T-cell (primary cell): Measurements from ENCODE around the gene IQGAP2. TPM values are rescaled to one million over a fixed set of nuclear protein-coding genes. Genes with fewer than 3 reads are reported as not detected.
"Not testable (repeated sequence)": the region's sequence is repeated elsewhere in the genome, so short reads cannot be mapped to it uniquely, and the experiment has no call there.

Source experiments
- ATAC-seq, 4 experiments: fragments of 200-7000 bp in 3 of 4; fragments of 150-1000 bp in 1 of 4; cut with Tn5 transposase; replicated peaks in 1 of 4; 1 replicate in 3 of 4; 2 replicates in 1 of 4; pipeline ENCODE4 v1.10.0; 2021; ENCODE audit warnings: moderate library complexity in 3 of 4, mild to moderate bottlenecking in 2 of 4, moderate number of reproducible peaks in 1 of 4
- CTCF ChIA-PET, 2 donors: fragments of 300-600 bp; sonication (Branson Sonifier 250); formaldehyde crosslinking; loops; one replicate each; lab custom pipeline; 2022; ENCODE audit warnings: antibody characterized with exemption in 2 of 2; lab: Charles Lee
- POLR2A ChIA-PET, 2 donors: fragments of 300-600 bp; sonication (Branson Sonifier 250); formaldehyde crosslinking; loops; one replicate each; lab custom pipeline; 2022; ENCODE audit warnings: antibody characterized with exemption in 2 of 2; lab: Charles Lee
- DNase-seq, 35 experiments: peaks; one replicate each; pipeline versions ENCODE4 v3.0.0 to v3.0.0-alpha.2; 2013 to 2023
- H3K27ac ChIP-seq: one replicate; pipeline ENCODE4 v1.5.1; 2013; ENCODE audit warnings: low read length
- H3K27me3 ChIP-seq, 2 experiments: replicated peaks in 1 of 2; 1 replicate in 1 of 2; 2 replicates in 1 of 2; pipeline versions ENCODE4 v1.6.1 to v1.7.0; 2013; ENCODE audit warnings: low read length in 1 of 2, mixed read lengths in 1 of 2; ENCODE audit not compliant: control insufficient read depth in 2 of 2, insufficient read depth in 2 of 2; ENCODE audit errors: extremely low read depth in 1 of 2
- H3K36me3 ChIP-seq, 2 donors: 1 replicate in 1 of 2; 2 replicates in 1 of 2; pipeline versions ENCODE4 v1.6.1 to v1.7.0; 2013; ENCODE audit warnings: low read length in 1 of 2; ENCODE audit not compliant: control insufficient read depth in 2 of 2, insufficient read depth in 1 of 2; ENCODE audit errors: extremely low read depth in 1 of 2
- H3K4me1 ChIP-seq, 2 experiments: 1 replicate in 1 of 2; 2 replicates in 1 of 2; pipeline versions ENCODE4 v1.6.1 to v1.7.0; 2013; ENCODE audit warnings: low read length in 2 of 2, mixed read lengths in 1 of 2; ENCODE audit not compliant: insufficient read depth in 2 of 2, control insufficient read depth in 1 of 2; ENCODE audit errors: extremely low read depth in 1 of 2
- H3K4me3 ChIP-seq, 2 donors: 1 replicate in 1 of 2; 2 replicates in 1 of 2; pipeline versions ENCODE4 v1.5.1 to v1.7.0; 2013; ENCODE audit warnings: mild to moderate bottlenecking in 2 of 2, low read length in 1 of 2, moderate library complexity in 1 of 2; ENCODE audit not compliant: control insufficient read depth in 1 of 2; ENCODE audit errors: extremely low read depth in 1 of 2
- H3K9me3 ChIP-seq: 2 replicates; pipeline ENCODE4 v1.7.0; 2013
- H3K27ac Mint-ChIP-seq, 2 donors: one replicate each; pipeline ENCODE4 v1.8.0; 2020 to 2021; ENCODE audit warnings: mild to moderate bottlenecking in 2 of 2, mixed read lengths in 2 of 2
- H3K27me3 Mint-ChIP-seq, 2 donors: one replicate each; pipeline ENCODE4 v1.8.0; 2021 to 2022; ENCODE audit warnings: mixed read lengths in 2 of 2
- H3K36me3 Mint-ChIP-seq: one replicate; pipeline ENCODE4 v1.8.0; 2021; ENCODE audit warnings: mixed read lengths
- H3K4me1 Mint-ChIP-seq, 3 donors: one replicate each; pipeline ENCODE4 v1.8.0; 2020 to 2022; ENCODE audit warnings: mixed read lengths in 3 of 3, mild to moderate bottlenecking in 1 of 3
- H3K4me3 Mint-ChIP-seq, 3 donors: one replicate each; pipeline ENCODE4 v1.8.0; 2020 to 2022; ENCODE audit warnings: mild to moderate bottlenecking in 3 of 3, mixed read lengths in 3 of 3, moderate library complexity in 3 of 3
- H3K9me3 Mint-ChIP-seq, 3 donors: one replicate each; pipeline ENCODE4 v1.8.0; 2020 to 2022; ENCODE audit warnings: mixed read lengths in 3 of 3
- WGBS: methylation state at CpG from one replicate; pipeline ENCODE4 v1.1.5; 2013; ENCODE audit warnings: missing lambda C conversion rate; ENCODE audit not compliant: insufficient coverage; 5-methylcytosine and 5-hydroxymethylcytosine counted together
- total RNA-seq, 35 experiments: library from RNA in 6 of 35; stranded (reverse) in 6 of 35; fragments of 120-200 nt in 1 of 35; gene quantifications; one replicate each; pipeline versions ENCODE4 v1.2.1 to v1.2.4 and lab custom pipeline; 2013 to 2026

Gene IQGAP2
- total RNA-seq, 5 donors from 2014 or later (not counting 1 experiment from before 2014, with no cell fraction given): 66.5 to 121 (median 72.5) TPM

DNA sequence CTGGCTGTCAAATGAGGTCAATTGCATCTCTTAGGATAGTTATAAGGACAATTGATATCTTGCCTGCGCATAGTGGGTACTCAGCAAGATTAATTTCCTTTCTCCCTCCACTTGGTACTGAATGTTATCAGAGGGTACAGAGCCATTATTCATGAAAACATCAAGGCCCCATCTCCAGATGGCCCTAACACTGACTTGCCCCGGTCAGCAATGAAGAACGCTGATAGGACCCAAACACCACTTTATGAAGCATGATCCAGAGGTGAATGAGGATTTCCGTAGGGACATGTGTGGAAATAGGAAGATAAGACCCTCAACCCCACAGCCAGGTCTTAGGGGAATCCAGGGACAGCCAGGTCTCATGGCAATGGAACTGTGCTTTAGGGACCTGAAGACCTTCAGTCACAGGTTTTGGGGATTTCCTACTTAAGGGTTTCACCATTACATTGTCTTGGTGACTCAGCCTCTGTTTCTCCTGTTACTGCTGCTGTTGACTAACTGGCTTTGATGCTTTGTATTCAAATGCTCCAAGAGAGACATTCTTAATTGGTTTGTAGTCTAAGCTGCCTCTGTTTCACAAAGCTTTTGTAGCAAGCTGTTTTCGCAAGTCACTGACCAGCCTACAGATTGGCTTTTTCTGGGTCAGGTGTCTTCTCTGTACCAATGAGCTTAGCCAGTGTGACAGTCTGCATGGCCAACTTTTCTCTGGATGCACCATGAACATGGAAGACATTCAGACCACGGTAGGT is 35.3 kb upstream of the IQGAP2 start:
- Mint-ChIP-seq H3K36me3 (no peaks in the 10 kb centered on the region), H3K4me1 (peaks cover 0 to 12% (median 10%) of the 10 kb centered on the region in 3 donors), H3K27me3 (peaks cover 0 to 4% of the 10 kb centered on the region in 2 donors), H3K4me3 (no peak overlapping the region), H3K27ac (no peak overlapping the region), H3K9me3 (no peaks in the 10 kb centered on the region)
- ChIA-PET POLR2A (interaction anchor here in 1 of 2 donors (0.6 to 1.2 kb wide), 2 partner anchors 23 to 35 kb away, joined by 3 read pairs; no protein-coding TSS in a partner anchor), CTCF (interaction anchor here in 1 of 2 donors (0.6 kb wide), 1 partner anchor 34 kb away, joined by 4 read pairs; no protein-coding TSS in a partner anchor)
- H3K27me3 ChIP-seq: no peaks in the 10 kb centered on the region
- 85% methylated on average over 1 of the region's 6 CpGs for WGBS
- ATAC-seq (peak in 3 of 4 experiments; percentile 22 to 67 (median 34)), DNase-seq (no peak)
- no peaks in the 10 kb centered on the region for H3K36me3 ChIP-seq
- H3K4me1 ChIP-seq: no peaks in the 10 kb centered on the region
- H3K4me3 ChIP-seq: no peak overlapping the region
- H3K9me3 ChIP-seq: no peaks in the 10 kb centered on the region
- H3K27ac ChIP-seq: no peak overlapping the region

- Histone ChIP-seq H3K36me3 (no peaks in the 10 kb centered on the region), H3K27me3 (no peaks in the 10 kb centered on the region), H3K27ac (no peak overlapping the region), H3K9me3 (no peaks in the 10 kb centered on the region), H3K4me3 (no peak overlapping the region), H3K4me1 (no peaks in the 10 kb centered on the region)
- ATAC-seq (no peak), DNase-seq (no peak)
- Mint-ChIP-seq H3K27me3 (peaks cover 0 to 4% of the 10 kb centered on the region in 2 donors), H3K9me3 (no peaks in the 10 kb centered on the region), H3K4me3 (no peak overlapping the region), H3K27ac (peak overlapping the region in 1 of 2 donors; percentile 67), H3K4me1 (peaks cover 0 to 11% (median 8%) of the 10 kb centered on the region in 3 donors), H3K36me3 (no peaks in the 10 kb centered on the region)
- ChIA-PET POLR2A (interaction anchor here in 1 of 2 donors (1.2 kb wide), 1 partner anchor 33 kb away, joined by 3 read pairs; no protein-coding TSS in a partner anchor), CTCF (interaction anchor here in 1 of 2 donors (0.6 kb wide), 1 partner anchor 167 kb away, joined by 9 read pairs; no protein-coding TSS in a partner anchor)
- WGBS: no CpG with 5 or more reads among the region's 1 CpG
These were observed 34.1 kb upstream of the IQGAP2 start for GRCh38 chr5:76368941-76369340.

DNA sequence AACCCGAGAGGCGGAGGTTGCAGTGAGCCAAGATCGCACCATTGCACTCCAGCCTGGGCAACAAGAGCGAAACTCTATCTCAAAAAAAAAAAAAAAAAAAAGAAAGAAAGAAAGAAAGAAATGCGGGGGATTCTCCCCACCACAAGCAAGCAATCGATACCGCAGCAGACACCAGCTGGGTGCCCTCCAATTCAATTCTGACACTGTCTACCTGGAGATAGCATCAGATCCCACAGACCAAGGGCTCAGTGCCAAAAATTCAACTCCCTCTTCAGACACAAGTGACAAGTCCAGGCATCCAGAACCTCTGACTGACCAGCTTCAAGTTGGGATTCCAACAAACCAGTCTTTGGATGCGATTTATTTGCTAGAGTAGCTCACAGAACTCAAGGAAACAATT is 33.4 kb upstream of the IQGAP2 start:
- H3K4me1 ChIP-seq, POLR2A ChIA-PET, DNase-seq, H3K27ac ChIP-seq, H3K36me3 ChIP-seq, H3K4me1 Mint-ChIP-seq, H3K9me3 Mint-ChIP-seq, H3K4me3 ChIP-seq, H3K4me3 Mint-ChIP-seq, H3K27me3 ChIP-seq, CTCF ChIA-PET, ATAC-seq, H3K36me3 Mint-ChIP-seq, H3K9me3 ChIP-seq, H3K27me3 Mint-ChIP-seq, H3K27ac Mint-ChIP-seq: not testable (repeated sequence)
- WGBS: no CpG with 5 or more reads among the region's 8 CpGs

GRCh38 chr5:76371960-76372322 is 31.1 kb upstream of the IQGAP2 start:
- H3K27ac Mint-ChIP-seq: no peak overlapping the region
- WGBS: 78% methylated on average over 1 of the region's 2 CpGs
- Histone ChIP-seq H3K9me3 (no peaks in the 10 kb centered on the region), H3K27ac (no peak overlapping the region), H3K4me1 (no peaks in the 10 kb centered on the region), H3K36me3 (no peaks in the 10 kb centered on the region), H3K4me3 (no peak overlapping the region), H3K27me3 (no peaks in the 10 kb centered on the region)
- peaks cover 0 to 10% (median 5%) of the 10 kb centered on the region in 3 donors for H3K4me1 Mint-ChIP-seq
- POLR2A ChIA-PET: interaction anchor here in 1 of 2 donors (0.6 kb wide), 1 partner anchor 1088 kb away, joined by 3 read pairs; no protein-coding TSS in a partner anchor
- no peak overlapping the region for H3K4me3 Mint-ChIP-seq
- no peak for DNase-seq
- H3K36me3 Mint-ChIP-seq: no peaks in the 10 kb centered on the region
- no peaks in the 10 kb centered on the region for H3K9me3 Mint-ChIP-seq
- H3K27me3 Mint-ChIP-seq: peaks cover 0 to 4% of the 10 kb centered on the region in 2 donors
- ATAC-seq: no peak
- CTCF ChIA-PET: no interaction called here

DNA sequence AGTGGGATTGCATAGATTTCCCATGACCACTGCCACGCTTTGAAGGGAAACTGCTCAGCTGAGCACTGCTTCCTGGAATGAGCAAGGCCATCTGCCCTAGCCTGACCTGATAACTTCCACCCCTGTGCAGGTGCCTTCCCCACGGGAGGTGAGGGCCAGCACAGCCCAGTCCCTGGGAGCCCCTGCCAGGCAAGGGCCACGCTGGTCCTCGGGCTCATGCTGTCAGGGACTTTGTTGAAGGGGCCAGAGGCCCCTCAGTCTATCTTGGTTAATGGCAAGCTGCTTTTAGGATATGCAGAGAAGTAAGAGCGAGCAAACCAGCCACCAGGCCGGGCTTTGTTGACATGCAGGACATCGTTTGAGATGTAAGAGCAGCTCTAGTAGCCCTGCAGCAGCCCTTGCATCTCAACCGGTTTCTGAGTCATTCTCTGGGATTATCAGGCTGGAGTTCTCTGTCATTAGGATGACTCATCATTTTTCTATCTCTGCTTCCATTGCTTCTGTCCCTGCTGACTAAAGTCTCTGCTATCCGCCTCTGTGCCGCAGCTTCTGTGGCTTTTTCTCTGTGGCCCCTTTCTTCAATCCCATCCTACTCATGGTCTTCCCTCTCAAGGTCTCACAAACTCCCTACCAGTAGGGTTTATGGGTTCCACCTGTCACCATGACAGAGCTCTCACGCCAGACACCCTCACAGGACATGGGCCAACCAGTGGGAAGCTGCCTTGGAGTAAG is 30.6 kb upstream of the IQGAP2 start:
- Histone ChIP-seq H3K36me3 (no peaks in the 10 kb centered on the region), H3K4me1 (no peaks in the 10 kb centered on the region), H3K27me3 (no peaks in the 10 kb centered on the region), H3K27ac (no peak overlapping the region), H3K4me3 (no peak overlapping the region), H3K9me3 (no peaks in the 10 kb centered on the region)
- Mint-ChIP-seq H3K36me3 (no peaks in the 10 kb centered on the region), H3K27ac (no peak overlapping the region), H3K4me3 (no peak overlapping the region), H3K27me3 (peaks cover 0 to 4% of the 10 kb centered on the region in 2 donors), H3K9me3 (no peaks in the 10 kb centered on the region), H3K4me1 (peaks cover 0 to 10% (median 5%) of the 10 kb centered on the region in 3 donors)
- 89% methylated on average over 10 of the region's 11 CpGs for WGBS
- ATAC-seq (no peak), DNase-seq (no peak)
- CTCF ChIA-PET: interaction anchor here in 1 of 2 donors (0.7 kb wide), 1 partner anchor 59 kb away, joined by 4 read pairs; no protein-coding TSS in a partner anchor
- POLR2A ChIA-PET: interaction anchor here in 1 of 2 donors (0.6 to 1.3 kb wide), 2 partner anchors 11 to 1444 kb away, joined by 3 read pairs; no protein-coding TSS in a partner anchor
